NB4 (cell line): ENCODE measurements around the gene ADSS2.

Experiments
- CTCF ChIP-seq: IDR thresholded peaks from one replicate; pipeline ENCODE4 v1.5.1; 2012; ENCODE audit warnings: low read depth, low read length
- POLR2A ChIP-seq: IDR thresholded peaks from 2 replicates; pipeline ENCODE4 v1.6.1; 2011; ENCODE audit warnings: mild to moderate bottlenecking; ENCODE audit not compliant: insufficient read length; ENCODE audit errors: extremely low read depth

DNA sequence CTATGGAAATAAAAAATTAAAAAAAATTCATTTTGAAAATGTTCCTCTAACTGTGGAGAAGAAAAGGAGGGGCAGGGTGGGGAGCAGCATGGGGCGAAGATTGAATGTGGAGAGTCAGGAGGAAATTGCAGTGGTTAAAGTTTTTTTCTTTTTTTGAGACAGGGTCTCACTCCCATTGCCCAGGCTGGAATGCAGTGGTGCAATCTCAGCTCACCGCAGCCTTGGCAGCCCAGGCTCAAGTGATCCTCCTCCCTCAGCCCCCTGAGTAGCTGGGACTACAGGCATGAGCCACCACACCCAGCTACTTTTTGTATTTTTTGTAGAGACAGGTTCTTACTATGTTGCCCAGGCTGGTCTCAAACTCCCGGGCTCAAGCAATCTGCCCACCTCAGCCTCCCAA lies 67.6 kb downstream of the ADSS2 start:
- TF ChIP-seq CTCF, result no peak
- TF ChIP-seq POLR2A, result no peak
